Activated T-helper 1 cell treated with anti-CD3 and anti-CD28 coated beads, Interleukin-12 subunit alpha, Interleukin-12 subunit beta, Interleukin-2, Interleukin-4 antibody, amounts not matched to agents 30 ng/mL and 10 ng/mL and 1 ng/mL, durations not matched to agents 14 hours and 24 hours and 36 hours (primary cell): Measurements from ENCODE around the gene WBP2. TPM values are rescaled to one million over a fixed set of nuclear protein-coding genes. Genes with fewer than 3 reads are reported as not detected.
"Not testable (repeated sequence)": the region's sequence is repeated elsewhere in the genome, so short reads cannot be mapped to it uniquely, and the experiment has no call there.

ENCODE experiments used
- DNase-seq: peaks from one replicate; pipeline ENCODE4 v3.0.0; 2021; ENCODE audit warnings: low spot score
- H3K27ac Mint-ChIP-seq: one replicate; pipeline ENCODE4 v1.8.0; 2021; ENCODE audit warnings: mild to moderate bottlenecking, mixed read lengths
- H3K27me3 Mint-ChIP-seq: one replicate; pipeline ENCODE4 v1.8.0; 2022; ENCODE audit warnings: mild to moderate bottlenecking, moderate library complexity, mixed read lengths; ENCODE audit not compliant: insufficient read depth
- H3K36me3 Mint-ChIP-seq: one replicate; pipeline ENCODE4 v1.8.0; 2021; ENCODE audit warnings: low read depth, mixed read lengths
- H3K4me1 Mint-ChIP-seq: one replicate; pipeline ENCODE4 v1.8.0; 2021; ENCODE audit warnings: low read depth, mixed read lengths
- H3K4me3 Mint-ChIP-seq: one replicate; pipeline ENCODE4 v1.8.0; 2021; ENCODE audit warnings: mild to moderate bottlenecking, moderate library complexity, mixed read lengths
- H3K9me3 Mint-ChIP-seq: one replicate; pipeline ENCODE4 v1.8.0; 2021; ENCODE audit warnings: mixed read lengths
- intact Hi-C: fragments of 100-400 bp; cut with micrococcal nuclease; formaldehyde crosslinking; loops from one replicate; pipeline ENCODE4 v1.15.1; 2024
- total RNA-seq: library from RNA; stranded (reverse); gene quantifications from 2 replicates; pipeline ENCODE4 v1.2.3, GENCODE V29; 2022

Gene WBP2
- total RNA-seq, 1 donor from 2014 or later = 68.8 TPM

- DNase-seq, H3K27me3 Mint-ChIP-seq, H3K27ac Mint-ChIP-seq, H3K9me3 Mint-ChIP-seq, H3K4me3 Mint-ChIP-seq, intact Hi-C loops: not testable (repeated sequence)
- Mint-ChIP-seq H3K36me3 (peaks cover 18% of the 10 kb centered on the region), H3K4me1 (peaks cover 22% of the 10 kb centered on the region)
Observed at GRCh38 chr17:75851693-75851991, 3.5 kb downstream of the WBP2 start.

GRCh38 chr17:75850928-75851692 is 4.0 kb downstream of the WBP2 start:
- Mint-ChIP-seq H3K27ac (no peak overlapping the region), H3K36me3 (peaks cover 20% of the 10 kb centered on the region), H3K4me3 (no peak overlapping the region), H3K9me3 (no peaks in the 10 kb centered on the region), H3K27me3 (no peaks in the 10 kb centered on the region), H3K4me1 (peaks cover 17% of the 10 kb centered on the region)
- intact Hi-C loops = no loop called here
- no peak for DNase-seq

GRCh38 chr17:75849724-75850123 is 5.4 kb downstream of the WBP2 start:
- intact Hi-C loops = loop anchor here (2.0 kb wide), 1 partner anchor 85 kb away; the partner anchor contains the start of gene GALK1
- no peak overlapping the region for H3K4me3 Mint-ChIP-seq
- H3K4me1 Mint-ChIP-seq = peaks cover 27% of the 10 kb centered on the region

GRCh38 chr17:75849279-75849646 is 5.9 kb downstream of the WBP2 start:
- intact Hi-C loops = loop anchor here (2.0 kb wide), 1 partner anchor 84 kb away; the partner anchor contains the start of gene GALK1
- no peak overlapping the region for H3K27ac Mint-ChIP-seq
- H3K36me3 Mint-ChIP-seq = peaks cover 23% of the 10 kb centered on the region
- H3K4me1 Mint-ChIP-seq = peaks cover 25% of the 10 kb centered on the region
- DNase-seq = no peak
- no peaks in the 10 kb centered on the region for H3K27me3 Mint-ChIP-seq
- H3K4me3 Mint-ChIP-seq = no peak overlapping the region
- H3K9me3 Mint-ChIP-seq = no peaks in the 10 kb centered on the region

More at GRCh38 chr17:75849724-75850123, 5.4 kb downstream of the WBP2 start:
- Mint-ChIP-seq H3K27me3 (no peaks in the 10 kb centered on the region), H3K9me3 (no peaks in the 10 kb centered on the region), H3K36me3 (peaks cover 23% of the 10 kb centered on the region), H3K27ac (no peak overlapping the region)
- DNase-seq = no peak

GRCh38 chr17:75848523-75849278 is 6.4 kb downstream of the WBP2 start:
- peak; percentile 64 for DNase-seq
- no peaks in the 10 kb centered on the region for H3K9me3 Mint-ChIP-seq
- H3K27ac Mint-ChIP-seq = peak overlapping the region; percentile 34
- intact Hi-C loops = loop anchor here (2.0 kb wide), 1 partner anchor 84 kb away; the partner anchor contains the start of gene GALK1
- no peak overlapping the region for H3K4me3 Mint-ChIP-seq
- H3K4me1 Mint-ChIP-seq = peaks cover 21% of the 10 kb centered on the region
- peaks cover 25% of the 10 kb centered on the region for H3K36me3 Mint-ChIP-seq
- no peaks in the 10 kb centered on the region for H3K27me3 Mint-ChIP-seq

- H3K9me3 Mint-ChIP-seq = no peaks in the 10 kb centered on the region
- peak overlapping the region; percentile 34 for H3K27ac Mint-ChIP-seq
- H3K4me3 Mint-ChIP-seq = no peak overlapping the region
- intact Hi-C loops = loop anchor here (2.0 kb wide), 1 partner anchor 83 kb away; the partner anchor contains the start of gene GALK1
- no peaks in the 10 kb centered on the region for H3K27me3 Mint-ChIP-seq
- peaks cover 27% of the 10 kb centered on the region for H3K36me3 Mint-ChIP-seq
- peaks cover 16% of the 10 kb centered on the region for H3K4me1 Mint-ChIP-seq
- DNase-seq = no peak
Observed at GRCh38 chr17:75847614-75848522, 7.3 kb downstream of the WBP2 start.

GRCh38 chr17:75846692-75847613 is 8.2 kb downstream of the WBP2 start:
- Mint-ChIP-seq H3K36me3 (peaks cover 27% of the 10 kb centered on the region), H3K27ac (no peak overlapping the region), H3K4me1 (peaks cover 16% of the 10 kb centered on the region), H3K4me3 (peak overlapping the region; percentile 15), H3K9me3 (no peaks in the 10 kb centered on the region), H3K27me3 (no peaks in the 10 kb centered on the region)
- intact Hi-C loops = no loop called here
- no peak for DNase-seq

- H3K9me3 Mint-ChIP-seq = no peaks in the 10 kb centered on the region
- peak overlapping the region; percentile 66 for H3K4me3 Mint-ChIP-seq
- H3K27me3 Mint-ChIP-seq = no peaks in the 10 kb centered on the region
- H3K4me1 Mint-ChIP-seq = peaks cover 16% of the 10 kb centered on the region
- peaks cover 24% of the 10 kb centered on the region for H3K36me3 Mint-ChIP-seq
- H3K27ac Mint-ChIP-seq = peak overlapping the region; percentile 29
- no peak for DNase-seq
- intact Hi-C loops = loop anchor here (2.0 kb wide), 1 partner anchor 69 kb away; no protein-coding TSS in a partner anchor
Observed at GRCh38 chr17:75845933-75846691, 9.0 kb downstream of the WBP2 start.

- Mint-ChIP-seq H3K9me3 (no peaks in the 10 kb centered on the region), H3K36me3 (peaks cover 24% of the 10 kb centered on the region), H3K27ac (peak overlapping the region; percentile 48), H3K4me3 (peak overlapping the region; percentile 58), H3K4me1 (peaks cover 16% of the 10 kb centered on the region), H3K27me3 (no peaks in the 10 kb centered on the region)
- intact Hi-C loops = loop anchor here (2.0 kb wide), 1 partner anchor 68 kb away; no protein-coding TSS in a partner anchor
- DNase-seq = no peak
Observed at GRCh38 chr17:75845058-75845711, 9.9 kb downstream of the WBP2 start.

GRCh38 chr17:75844530-75845057 is 10.5 kb downstream of the WBP2 start:
- Mint-ChIP-seq H3K36me3 (peaks cover 21% of the 10 kb centered on the region), H3K9me3 (no peaks in the 10 kb centered on the region), H3K27ac (peak overlapping the region; percentile 97), H3K4me3 (peak overlapping the region; percentile 94), H3K4me1 (peaks cover 16% of the 10 kb centered on the region), H3K27me3 (no peaks in the 10 kb centered on the region)
- DNase-seq = no peak
- intact Hi-C loops = loop anchor here (1.0 to 2.0 kb wide), 2 partner anchors 11 to 68 kb away; partner anchors contain the start of gene WBP2
